ENCODE results near the gene LRRC56.
"Not testable (repeated sequence)": the region's sequence is repeated elsewhere in the genome, so short reads cannot be mapped to it uniquely, and the experiment has no call there.

LRRC56 gene

DNA sequence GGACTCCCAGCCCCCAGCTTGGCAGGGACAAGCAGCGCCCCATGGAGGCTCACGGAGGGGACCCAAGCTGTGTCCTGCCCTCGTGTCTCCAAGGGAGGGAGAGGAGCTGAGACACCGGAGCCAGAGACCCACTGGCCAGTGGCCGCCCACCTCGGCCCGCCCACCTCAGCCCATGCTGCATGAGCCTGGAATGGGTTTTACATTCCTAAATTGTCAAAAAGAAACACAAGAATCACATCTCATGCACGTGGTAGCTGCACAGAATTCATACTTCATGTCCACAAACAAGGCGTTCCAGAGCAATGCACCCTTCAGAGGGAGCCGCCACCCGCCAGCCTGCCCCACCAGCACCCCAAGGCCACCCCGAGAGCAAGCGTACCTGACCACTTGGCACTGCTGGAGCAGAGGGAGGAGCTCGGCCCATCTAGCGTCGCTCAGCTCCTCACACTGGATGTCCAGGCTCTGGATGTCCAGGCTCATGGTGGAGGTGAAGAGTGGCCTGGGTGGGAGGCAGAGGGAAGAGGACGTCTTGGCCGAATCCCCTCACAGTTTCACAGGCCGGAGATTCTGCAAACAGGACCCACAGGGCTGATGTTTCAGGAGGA is 35.5 kb upstream of the LRRC56 start:
- no peak for DNase-seq (ENCODE audit: low read depth)

DNA sequence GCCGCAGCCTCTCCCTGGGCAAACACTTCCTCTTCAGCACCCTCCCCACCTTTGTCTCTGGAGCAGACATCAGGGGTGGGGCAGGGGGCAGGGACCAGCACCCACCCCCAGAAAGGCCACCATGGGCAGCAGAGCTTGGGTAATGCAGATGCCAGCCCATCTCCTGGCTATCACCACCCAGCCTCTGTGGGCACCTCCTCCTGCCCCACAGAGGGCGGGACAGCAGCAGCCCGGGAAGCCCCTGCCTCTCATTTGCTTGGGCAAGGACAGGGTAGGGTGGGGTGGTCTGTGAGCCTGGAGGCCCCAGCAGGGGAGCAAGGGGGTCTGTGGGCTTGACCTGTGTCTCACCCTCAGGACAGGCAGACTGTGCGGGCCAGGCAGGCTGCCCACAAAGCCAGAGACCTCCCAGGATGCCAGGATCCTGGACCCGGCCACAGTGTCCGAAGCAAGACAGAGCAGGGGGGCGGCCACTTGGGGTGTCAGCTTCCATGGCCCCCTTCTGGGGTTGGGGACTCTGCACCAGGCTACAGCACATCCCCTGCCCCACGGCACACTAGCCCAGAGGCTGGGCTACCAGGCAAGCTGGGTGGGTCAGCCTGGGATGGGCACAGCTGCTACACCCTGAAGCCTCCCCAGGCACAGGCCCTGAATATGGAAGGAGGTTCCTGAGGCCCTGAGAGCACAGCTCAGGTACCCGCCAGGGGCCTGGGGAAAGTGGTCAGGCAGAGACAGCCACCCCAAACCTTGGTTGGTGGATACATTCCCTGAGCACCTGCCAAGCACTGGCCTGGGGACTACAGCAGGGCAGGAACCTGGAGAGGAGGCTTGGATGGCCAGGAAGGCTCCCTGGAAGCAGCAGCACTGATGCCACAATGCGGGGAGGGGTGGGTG is 34.8 kb upstream of the LRRC56 start:
- DNase-seq (ENCODE audit: low read depth) = no peak

DNA sequence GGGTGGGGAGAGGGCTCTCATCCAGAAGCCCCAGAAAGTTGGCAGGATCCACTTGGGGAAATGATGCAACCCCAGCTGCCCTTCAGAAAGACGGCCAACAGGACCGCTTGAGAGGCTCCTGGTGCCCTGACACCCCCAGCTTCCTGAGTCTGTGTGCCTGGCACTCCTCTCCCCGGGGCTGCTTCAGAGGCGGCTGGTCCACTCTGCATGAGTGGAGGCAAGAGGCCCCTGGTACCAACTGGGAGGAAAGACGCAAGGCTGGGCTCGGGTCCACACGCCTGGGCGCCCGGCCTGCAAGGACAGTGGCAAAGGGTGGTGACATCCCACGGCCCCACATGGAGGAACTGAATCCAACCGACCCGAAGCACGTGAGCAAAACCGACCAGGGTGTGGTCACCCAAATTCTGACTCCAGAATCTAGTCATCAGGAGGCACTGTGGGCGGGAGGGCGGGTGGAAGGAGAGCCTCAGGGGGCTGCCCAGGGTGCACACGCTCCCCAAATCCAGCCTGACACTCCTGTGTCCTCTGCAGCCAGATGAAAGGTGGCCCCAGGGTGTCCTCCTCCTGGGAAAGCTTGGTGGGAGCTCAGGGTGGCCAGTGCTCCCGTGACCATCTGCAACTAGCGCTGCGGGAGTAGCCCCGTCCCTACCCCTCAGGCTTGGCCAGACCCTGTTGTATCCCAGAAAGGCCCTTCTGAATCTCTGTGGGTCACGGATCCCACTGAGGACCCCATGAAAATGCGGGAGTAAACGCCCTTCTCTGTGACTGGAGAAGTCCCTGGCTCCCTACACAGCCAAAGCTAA is 33.9 kb upstream of the LRRC56 start:
- peak; percentile 85 for DNase-seq (ENCODE audit: low read depth)

DNA sequence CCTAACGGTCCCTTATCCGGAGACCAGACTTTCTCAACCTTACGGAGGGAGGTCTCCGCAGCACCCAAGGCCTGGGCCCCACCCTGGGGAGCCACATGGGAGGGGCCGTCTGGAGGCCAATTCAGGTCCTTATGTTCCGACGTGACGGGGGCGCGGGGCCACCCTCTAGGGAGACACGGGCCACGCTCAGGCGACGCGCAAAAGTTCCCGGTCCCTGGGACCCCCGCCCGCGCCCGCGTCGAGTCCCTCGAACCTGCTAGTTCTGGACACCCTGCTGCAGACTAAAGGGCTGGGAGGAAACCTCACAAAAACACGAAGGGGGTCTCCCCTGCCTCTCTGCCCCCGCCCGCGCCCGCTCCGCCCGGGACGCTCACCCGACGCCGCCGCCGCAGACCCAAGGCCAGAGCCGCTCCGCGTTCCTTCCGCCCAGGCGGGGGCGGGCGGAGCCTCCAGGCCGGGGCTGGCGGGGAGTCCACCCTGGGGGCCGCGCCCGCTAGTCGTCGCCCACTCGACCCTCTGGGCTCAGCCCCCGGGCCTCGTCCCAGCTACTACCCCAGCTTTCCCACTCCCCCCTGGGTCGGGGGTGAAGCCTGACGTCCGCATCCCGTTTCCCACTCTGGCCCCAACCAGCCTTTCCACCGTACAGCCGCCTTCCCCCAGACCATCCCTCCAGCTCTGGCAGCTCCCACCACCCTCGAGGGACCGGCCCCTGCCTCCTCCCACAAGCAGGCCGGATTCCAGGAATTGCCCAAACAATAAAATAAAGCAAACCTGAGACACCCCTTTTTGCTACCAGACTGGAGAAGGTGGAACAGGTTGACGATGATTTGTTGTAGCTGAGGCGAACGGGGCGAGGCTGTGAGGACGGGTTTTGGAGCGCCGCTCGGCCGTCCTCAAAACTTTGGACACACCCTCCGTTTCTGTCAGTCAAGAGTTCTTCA is 33.0 kb upstream of the LRRC56 start:
- DNase-seq (ENCODE audit: low read depth) = peak; percentile 71

DNA sequence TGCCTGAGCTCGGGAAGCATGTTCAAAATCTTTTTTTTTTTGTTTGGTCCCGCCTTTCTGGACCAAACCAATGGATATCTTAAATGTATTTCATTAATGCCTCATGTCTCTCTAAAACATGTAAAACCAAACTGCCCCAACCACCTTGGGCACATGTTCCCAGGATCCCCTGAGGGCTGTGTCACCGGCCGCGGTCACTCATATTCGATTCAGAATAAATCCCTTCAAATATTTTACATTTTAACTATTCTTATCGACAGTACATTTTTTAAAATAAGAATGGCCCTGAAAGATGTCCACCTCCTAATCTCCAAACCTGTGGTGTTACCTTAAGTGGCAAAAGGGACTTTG is 32.4 kb upstream of the LRRC56 start:
- DNase-seq (ENCODE audit: low read depth) = no peak

DNA sequence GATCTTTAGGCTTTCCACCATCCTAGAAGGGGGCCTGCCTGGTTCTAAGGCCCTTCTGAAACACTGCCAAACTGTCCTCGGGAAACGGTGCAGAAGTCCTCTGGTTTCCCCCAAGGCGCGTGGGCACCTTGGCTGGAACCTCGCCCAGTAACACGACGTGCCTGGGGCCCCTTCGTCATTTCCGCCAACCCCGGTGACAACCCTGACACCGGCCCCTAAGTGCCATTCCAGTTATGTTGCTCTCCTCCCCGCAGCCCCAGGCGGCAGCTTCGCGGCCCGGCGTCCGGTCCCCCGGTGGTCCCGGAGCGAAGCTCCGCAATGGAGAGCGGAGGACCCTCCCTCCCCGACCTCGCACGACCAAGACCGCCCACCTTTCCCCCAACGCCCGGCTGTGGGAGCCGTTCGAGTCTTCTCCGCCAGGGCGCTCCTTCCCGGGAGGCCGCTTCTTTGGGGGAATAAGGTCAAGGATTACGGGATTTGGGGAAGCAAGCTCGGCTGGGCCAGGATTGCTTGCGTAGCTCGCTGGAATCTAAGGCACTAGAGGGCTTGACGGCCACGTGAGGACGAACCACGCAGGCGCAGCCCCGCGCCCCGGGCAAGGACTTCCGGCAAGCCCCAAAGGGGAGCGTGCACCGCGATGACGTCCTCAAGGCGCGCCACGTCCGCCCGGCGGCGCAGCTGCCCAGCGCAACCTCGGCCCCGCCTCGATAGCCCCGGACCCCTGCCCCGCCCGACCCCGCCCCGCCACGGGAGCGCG is 30.9 kb upstream of the LRRC56 start:
- peak; percentile 97 for DNase-seq (ENCODE audit: low read depth)

DNA sequence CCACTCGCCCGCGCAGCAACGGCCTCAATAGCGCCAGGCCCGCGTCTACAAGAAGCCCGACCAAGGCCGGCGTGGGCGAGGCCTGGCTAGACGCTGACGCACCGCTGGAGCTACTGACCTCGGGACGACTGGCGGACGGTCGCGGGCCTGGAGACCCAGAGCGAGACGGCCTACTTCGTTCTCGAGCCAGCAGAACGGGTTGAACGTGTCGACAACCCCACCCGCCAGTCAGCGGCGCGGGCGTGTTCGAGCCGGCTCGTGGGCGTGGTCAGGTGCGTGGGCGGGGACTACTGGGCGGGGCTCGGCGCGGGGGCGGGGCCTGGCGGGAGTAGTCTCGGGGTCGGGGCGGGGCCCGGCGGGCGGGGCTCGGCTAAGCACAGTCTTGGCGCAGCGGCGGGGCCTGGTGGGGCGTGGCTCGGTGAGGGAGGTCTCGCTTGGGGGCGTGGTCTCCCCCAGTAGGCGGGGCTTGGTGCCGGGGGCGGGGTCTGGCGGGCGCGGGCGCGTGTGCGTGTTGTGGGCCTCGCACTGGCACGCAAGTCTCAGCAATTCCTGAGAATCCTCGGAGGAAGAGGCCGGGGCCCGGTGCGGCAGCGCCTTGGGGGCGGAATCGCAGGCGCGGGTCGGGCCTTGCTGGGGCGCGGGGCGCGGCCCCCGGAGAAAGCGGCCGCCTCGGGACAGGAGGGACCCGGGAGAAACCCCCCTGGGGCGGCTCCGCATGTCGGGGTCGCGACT is 30.2 kb upstream of the LRRC56 start, which contains the start of gene RNH1:
TSS of gene RNH1 (minus strand) at position 248 of the 732 bp plus-strand sequence. CDS start 5,080 bp downstream, outside the sequence.
- DNase-seq (ENCODE audit: low read depth) = peak; percentile 93

DNA sequence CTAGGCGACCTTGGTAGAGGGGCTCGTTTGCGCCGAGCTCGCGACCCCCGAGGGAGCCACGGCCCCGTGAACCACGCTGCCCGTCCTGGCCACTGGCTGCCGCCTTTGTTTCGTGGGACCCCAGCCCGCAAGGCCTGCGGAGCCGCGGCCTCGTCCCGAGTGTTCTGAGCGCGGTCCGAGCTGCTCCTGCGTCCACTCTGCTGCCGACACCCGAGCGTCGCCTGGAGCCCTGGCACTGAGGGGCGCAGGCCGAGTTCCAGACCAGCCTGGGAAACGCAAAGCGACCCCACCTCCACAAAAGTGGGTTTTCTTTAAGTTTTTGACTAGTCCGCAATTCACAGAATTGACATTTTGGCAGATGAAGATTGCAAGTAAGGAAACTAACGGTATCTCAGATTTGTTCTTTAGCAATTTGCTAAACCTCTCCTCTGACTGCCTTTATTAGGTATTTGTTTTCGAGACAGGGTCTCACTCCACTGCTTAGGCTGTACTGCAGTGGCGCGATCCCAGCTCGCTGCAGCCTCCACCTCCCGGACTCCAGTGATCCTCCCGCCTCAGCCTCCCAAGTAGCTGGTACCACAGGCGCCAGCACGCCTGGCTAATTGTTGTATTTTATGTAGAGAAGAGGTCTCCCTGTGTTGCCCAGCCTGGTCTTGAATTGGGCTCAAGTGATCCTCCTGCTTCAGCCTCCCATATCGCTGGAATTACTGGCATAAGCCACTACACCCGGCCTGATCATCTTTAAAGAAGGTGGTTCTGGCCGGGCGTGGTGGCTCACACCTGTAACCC is 29.4 kb upstream of the LRRC56 start:
- DNase-seq (ENCODE audit: low read depth) = no peak

DNA sequence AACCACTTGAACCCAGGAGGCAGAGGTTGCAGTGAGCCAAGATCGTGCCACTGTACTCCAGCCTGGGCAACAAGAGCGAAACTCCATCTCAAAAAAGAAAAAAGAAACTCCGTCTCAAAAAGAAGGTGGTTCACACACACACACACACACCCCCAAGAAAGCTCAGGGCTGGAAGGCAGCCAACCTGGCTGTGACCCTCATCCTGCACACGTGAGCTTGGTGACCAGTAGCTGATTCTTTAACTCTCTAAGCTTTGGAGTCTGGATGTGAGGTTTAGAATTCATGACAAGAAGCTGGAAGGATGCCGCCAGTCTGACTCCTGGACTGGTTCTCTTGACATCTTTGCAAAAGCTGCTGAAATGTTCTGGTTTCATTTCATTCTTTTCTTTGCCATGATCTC is 28.4 kb upstream of the LRRC56 start:
- no peak for DNase-seq (ENCODE audit: low read depth)

DNA sequence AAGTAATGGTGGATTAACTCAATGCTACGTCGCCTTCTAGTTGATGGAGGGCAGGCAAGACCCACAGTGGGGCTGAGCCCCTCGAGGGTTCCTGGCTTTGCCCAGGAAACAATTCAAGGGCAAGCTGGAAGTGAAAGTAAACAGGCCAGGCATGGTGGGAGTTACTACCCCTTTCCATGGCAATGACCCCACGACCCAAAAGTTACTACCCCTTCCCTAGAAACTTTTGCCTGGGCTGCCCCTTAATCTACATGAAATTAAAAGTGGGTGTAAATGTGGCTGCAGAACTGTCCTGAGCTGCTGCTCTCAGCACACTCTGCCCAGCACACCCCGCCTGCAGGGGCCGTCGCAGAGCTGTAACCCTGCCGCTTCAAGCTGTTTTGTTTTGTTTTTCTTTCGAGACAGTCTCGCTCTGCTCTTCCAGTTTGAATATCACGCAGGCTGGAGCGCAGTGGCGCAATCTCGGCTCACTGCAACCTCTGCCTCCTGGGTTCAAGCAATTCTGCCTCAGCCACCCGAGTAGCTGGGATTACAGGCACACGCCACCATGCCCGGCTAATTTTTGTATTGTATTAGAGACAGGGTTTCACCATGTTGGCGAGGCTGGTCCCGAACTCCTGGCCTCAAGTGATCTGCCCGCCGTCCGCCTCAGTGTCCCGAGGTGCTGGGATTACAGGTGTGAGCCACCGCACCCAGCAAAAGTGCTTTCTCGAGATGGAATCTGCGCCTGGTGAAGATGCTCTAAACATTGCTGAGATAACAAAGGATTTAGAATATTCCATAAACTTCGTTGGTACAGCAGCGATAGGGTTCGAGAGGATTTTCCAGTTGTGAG is 24.3 kb upstream of the LRRC56 start:
- no peak for DNase-seq (ENCODE audit: low read depth)

DNA sequence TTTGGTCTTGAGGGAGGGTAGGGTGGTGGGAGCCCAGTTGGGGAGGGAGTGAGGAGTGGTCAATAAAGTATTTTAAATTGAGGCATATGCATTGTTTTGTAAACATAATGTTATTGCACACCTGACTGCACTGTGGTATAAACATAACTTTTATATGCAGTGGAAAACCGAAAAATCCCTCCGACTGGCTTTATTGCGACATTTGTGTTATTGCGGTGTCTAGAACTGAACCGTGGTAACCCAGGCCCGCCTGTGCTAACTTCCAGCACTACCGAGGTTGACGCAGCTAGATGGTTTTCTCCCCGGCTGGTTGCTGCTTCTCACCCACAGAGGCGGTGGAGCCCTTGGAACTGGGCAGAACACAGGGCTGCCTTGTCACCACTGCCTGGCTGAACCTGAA is 22.7 kb upstream of the LRRC56 start:
- no peak for DNase-seq (ENCODE audit: low read depth)

DNA sequence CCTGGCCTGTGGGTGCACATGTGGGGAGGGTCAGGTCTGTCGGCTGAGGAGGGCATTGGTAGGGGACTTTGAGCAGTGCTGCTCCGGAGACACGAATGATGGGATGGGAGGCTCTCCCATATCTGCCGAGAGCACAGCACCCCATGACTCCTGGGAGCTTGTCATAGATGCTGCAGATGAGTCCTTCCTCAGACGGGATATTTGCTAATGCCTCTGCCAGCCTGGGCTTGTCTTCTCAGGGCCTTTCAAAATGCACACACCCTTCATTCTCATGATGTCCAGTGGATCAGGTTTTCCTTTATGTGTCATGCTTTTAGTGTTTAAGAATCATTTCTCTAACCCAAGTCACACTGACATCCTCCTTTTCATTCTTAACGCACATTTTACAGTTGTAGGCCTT is 22.2 kb upstream of the LRRC56 start:
- no peak for DNase-seq (ENCODE audit: low read depth)

DNA sequence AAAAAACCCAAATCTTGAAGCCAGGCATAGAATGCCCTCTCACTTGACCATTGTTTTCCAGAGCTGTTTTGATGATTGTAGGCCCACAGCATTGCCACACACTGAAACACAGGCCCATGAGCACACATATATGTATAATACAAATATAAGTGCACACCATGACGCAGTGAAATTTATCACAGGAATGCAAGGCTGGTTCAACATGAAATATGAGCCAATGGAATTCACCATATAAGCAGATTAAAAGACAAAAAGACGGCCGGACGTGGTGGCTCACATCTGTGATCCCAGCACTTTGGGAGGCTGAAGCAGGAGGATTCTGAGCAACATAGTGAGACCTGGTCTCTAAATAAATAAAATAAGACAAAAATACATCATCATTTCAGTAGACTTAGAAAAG is 20.9 kb upstream of the LRRC56 start:
- no peak for DNase-seq (ENCODE audit: low read depth)

DNA sequence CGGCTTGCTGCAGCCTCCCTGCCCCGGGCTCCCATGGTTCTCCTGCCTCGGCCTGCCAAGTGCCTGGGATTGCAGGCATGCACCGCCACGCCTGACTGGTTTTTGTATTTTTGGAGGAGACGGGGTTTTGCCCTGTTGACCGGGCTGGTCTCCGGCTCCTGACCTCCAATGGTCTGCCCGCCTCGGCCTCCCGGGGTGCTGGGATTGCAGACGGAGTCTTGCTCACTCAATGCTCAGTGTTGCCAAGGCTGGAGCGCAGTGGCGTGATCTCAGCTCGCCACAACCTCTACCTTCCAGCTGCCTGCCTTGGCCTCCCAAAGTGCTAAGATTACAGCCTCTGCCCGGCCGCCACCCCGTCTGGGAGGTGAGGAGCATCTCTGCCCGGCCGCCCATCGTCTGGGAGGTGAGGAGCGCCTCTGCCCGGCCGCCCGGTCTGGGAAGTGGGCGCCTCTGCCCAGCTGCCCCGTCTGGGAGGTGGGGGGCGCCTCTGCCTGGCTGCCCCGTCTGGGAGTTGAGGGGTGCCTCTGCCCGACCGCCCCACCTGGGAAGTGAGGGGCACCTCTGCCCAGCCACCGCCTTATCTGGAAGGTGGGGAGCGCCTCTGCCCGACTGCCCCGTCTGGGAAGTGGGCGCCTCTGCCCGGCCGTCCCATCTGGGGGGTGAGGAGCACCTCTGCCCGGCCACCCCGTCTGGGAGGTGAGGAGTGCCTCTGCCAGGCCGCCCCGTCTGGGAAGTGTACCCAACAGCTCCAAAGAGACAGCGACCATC is 20.2 kb upstream of the LRRC56 start:
- DNase-seq (ENCODE audit: low read depth) = not testable (repeated sequence)

DNA sequence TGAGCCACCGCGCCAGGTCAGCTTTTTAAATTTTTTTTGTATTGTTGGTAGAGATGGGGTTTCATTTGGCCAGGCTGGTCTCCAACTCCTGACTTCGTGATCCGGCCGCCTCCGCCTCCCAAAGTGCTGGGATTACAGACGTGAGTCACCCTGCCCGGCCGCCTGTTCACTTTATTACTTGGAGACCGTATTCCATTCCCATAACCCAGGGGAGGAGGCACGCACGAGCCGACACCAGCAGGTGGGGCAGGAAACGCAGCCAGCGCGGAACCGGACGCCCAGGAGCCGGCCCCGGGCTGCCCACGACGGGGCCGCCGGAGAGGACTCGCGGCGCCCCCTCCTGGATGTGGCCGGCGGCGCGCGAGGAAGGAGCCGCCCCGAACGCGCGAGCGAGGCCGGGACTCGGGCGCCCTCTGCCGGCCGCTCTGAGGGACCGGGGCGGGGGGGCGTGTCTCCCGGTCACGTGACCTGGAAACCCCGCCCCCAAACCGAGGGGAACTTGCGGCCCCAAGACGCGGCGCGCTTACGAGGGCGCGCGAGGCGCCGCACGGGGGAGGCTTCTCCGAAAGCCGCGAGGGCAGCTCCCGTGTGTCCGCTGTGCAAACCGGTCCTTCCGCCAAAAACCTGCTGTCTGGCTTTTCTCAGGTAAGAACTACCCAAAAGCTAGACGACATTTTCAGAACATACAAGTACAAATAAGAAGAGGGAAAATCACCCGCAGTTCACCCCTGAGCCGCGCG is 18.7 kb upstream of the LRRC56 start:
- peak; percentile 85 for DNase-seq (ENCODE audit: low read depth)

DNA sequence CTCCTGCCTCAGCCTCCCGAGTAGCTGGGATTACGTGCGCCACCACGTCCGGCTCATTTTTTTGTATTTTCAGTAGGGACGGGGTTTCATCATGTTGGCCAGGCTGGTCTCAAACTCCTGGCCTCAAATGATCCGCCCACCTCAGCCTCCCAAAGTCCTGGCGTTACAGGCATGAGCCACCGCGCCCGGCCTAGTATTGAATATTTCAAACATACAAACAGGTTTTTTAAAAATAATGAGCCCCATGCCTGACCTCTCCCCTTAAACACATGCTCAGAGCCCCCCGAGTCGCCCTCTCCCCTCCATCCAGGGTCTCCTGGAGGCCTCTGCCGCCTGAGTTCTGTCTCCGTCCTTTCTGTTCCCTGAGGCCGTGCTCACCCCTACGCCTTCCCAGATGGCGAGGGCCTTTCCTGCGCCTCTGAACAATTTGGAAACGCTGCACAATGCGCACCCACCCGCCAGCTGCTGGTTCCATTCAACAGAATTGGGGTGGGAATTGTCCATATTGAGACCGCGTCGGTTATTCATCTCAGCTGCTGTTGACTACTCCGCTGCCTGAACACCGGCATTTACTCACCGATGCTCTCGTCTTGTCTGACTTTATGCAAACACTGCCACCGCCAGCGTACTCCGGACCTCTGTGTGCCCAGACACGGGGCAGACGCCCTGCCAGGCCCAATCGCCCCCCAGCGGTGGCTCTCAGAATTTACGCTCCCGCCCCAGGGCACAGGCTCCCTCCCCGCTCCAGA is 16.7 kb upstream of the LRRC56 start:
- no peak for DNase-seq (ENCODE audit: low read depth)
